Measurements from ENCODE around the gene CSRP3. TPM values are rescaled to one million over a fixed set of nuclear protein-coding genes. Genes with fewer than 3 reads are reported as not detected.

The CSRP3 gene
- total RNA-seq, 2 donors from 2014 or later: not detected

DNA sequence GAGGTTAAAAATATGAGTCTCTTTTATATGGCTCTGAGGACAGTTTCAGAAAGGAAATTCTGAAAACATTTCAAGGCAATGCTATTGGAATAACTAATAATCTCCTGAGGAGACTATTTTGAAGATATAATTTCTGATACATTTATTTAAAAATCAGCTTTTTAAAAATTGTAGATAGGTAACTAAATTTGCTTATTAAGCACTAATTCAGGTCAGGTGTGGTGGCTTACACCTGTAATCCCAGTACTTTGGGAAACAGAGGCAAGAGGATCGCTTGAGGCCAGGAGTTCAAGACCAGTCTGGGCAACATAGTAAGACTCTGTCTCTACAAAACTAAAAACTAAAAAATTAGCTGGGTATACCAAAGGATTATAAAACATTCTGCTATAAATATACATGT, 67.8 kb downstream of the CSRP3 start:
- Histone ChIP-seq H3K4me1 (ENCODE audit: control insufficient read depth in 1 of 2, low read depth in 2 of 2) (no peaks in the 10 kb centered on the region), H3K27ac (no peak overlapping the region), H3K27me3 (replicated peaks; ENCODE audit: insufficient read depth) (no peaks in the 10 kb centered on the region), H3K4me3 (no peak overlapping the region), H3K9me3 (peaks cover 4% of the 10 kb centered on the region), H3K36me3 (peaks cover 3% of the 10 kb centered on the region)
- ATAC-seq (ENCODE audit: insufficient number of reproducible peaks, low FRiP score, low read depth): no peak
- no peak for DNase-seq (ENCODE audit: low spot score)
- TF ChIP-seq, protein P1, sequence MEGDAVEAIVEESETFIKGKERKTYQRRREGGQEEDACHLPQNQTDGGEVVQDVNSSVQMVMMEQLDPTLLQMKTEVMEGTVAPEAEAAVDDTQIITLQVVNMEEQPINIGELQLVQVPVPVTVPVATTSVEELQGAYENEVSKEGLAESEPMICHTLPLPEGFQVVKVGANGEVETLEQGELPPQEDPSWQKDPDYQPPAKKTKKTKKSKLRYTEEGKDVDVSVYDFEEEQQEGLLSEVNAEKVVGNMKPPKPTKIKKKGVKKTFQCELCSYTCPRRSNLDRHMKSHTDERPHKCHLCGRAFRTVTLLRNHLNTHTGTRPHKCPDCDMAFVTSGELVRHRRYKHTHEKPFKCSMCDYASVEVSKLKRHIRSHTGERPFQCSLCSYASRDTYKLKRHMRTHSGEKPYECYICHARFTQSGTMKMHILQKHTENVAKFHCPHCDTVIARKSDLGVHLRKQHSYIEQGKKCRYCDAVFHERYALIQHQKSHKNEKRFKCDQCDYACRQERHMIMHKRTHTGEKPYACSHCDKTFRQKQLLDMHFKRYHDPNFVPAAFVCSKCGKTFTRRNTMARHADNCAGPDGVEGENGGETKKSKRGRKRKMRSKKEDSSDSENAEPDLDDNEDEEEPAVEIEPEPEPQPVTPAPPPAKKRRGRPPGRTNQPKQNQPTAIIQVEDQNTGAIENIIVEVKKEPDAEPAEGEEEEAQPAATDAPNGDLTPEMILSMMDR (IDR thresholded peaks at IDR 0.05): no peak

Other genes starting within 250 kb of the CSRP3 start
- gene MRGPRX2, start 141.3 kb downstream of the CSRP3 start, total RNA-seq: under 1 TPM in 1 of 2 donors, not detected in 1; 0.27 TPM
- 10 to 100 TPM; 11.9 to 12.6 TPM for gene ZDHHC13, start 84.8 kb downstream of the CSRP3 start, total RNA-seq
- gene E2F8, start 39.0 kb upstream of the CSRP3 start, total RNA-seq: not detected